Activated naive CD8-positive, alpha-beta T cell treated with anti-CD3 and anti-CD28 coated beads for 36 hours (primary cell): ENCODE results near the gene GRB14. TPM values are rescaled to one million over a fixed set of nuclear protein-coding genes. Genes with fewer than 3 reads are reported as not detected.
"Not testable (repeated sequence)": the region's sequence is repeated elsewhere in the genome, so short reads cannot be mapped to it uniquely, and the experiment has no call there.

Experiments used
- DNase-seq: peaks from one replicate; pipeline ENCODE4 v3.0.0; 2021
- H3K27ac Mint-ChIP-seq: one replicate; pipeline ENCODE4 v1.8.0; 2022; ENCODE audit warnings: mild to moderate bottlenecking, moderate library complexity, mixed read lengths
- H3K27me3 Mint-ChIP-seq: one replicate; pipeline ENCODE4 v1.8.0; 2022; ENCODE audit warnings: mild to moderate bottlenecking, mixed read lengths
- H3K36me3 Mint-ChIP-seq: one replicate; pipeline ENCODE4 v1.8.0; 2021; ENCODE audit warnings: mild to moderate bottlenecking, mixed read lengths
- H3K4me1 Mint-ChIP-seq: one replicate; pipeline ENCODE4 v1.8.0; 2021; ENCODE audit warnings: mixed read lengths
- H3K4me3 Mint-ChIP-seq: one replicate; pipeline ENCODE4 v1.8.0; 2022; ENCODE audit warnings: mild to moderate bottlenecking, moderate library complexity, mixed read lengths
- H3K9me3 Mint-ChIP-seq: one replicate; pipeline ENCODE4 v1.8.0; 2022; ENCODE audit warnings: mixed read lengths
- total RNA-seq, 2 experiments: library from RNA; stranded (reverse); gene quantifications; one replicate each; pipeline ENCODE4 v1.2.3, GENCODE V29; 2021

Gene GRB14
- total RNA-seq, 2 experiments from 2014 or later, result not detected

- H3K9me3 Mint-ChIP-seq, result peaks cover 3% of the 10 kb centered on the region
- no peak overlapping the region for H3K27ac Mint-ChIP-seq
- no peaks in the 10 kb centered on the region for H3K4me1 Mint-ChIP-seq
- no peaks in the 10 kb centered on the region for H3K27me3 Mint-ChIP-seq
- no peak for DNase-seq
- H3K36me3 Mint-ChIP-seq, result no peaks in the 10 kb centered on the region
- H3K4me3 Mint-ChIP-seq, result no peak overlapping the region
These were observed 112.0 kb downstream of the GRB14 start for GRCh38 chr2:164509137-164509877.

GRCh38 chr2:164504253-164504652 is 117.0 kb downstream of the GRB14 start:
- H3K27ac Mint-ChIP-seq, result no peak overlapping the region
- H3K27me3 Mint-ChIP-seq, result no peaks in the 10 kb centered on the region
- H3K9me3 Mint-ChIP-seq, result peaks cover 1% of the 10 kb centered on the region
- no peaks in the 10 kb centered on the region for H3K36me3 Mint-ChIP-seq
- H3K4me1 Mint-ChIP-seq, result no peaks in the 10 kb centered on the region
- no peak overlapping the region for H3K4me3 Mint-ChIP-seq
- no peak for DNase-seq

DNA sequence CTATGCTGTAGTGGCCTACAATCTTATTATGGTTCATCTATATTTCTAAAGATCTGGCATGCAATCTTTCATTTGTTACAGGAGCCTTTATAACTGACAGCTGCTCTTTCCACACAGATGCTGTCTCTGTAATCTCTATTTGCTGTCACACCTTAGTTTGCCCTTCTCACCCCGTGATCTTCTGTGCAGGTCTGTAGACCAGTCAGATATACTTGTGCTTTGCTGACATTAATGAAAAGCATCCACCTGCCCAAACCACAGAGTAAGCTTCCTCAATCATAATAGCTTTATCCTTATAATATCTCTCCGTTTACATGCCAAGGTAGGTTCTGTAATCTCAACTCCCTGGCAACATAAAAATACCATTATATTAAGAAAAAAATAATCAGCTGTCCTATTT is 122.4 kb downstream of the GRB14 start:
- Mint-ChIP-seq H3K27me3 (no peaks in the 10 kb centered on the region), H3K36me3 (no peaks in the 10 kb centered on the region), H3K27ac (no peak overlapping the region), H3K4me1 (no peaks in the 10 kb centered on the region), H3K4me3 (no peak overlapping the region), H3K9me3 (no peaks in the 10 kb centered on the region)
- DNase-seq, result no peak

DNA sequence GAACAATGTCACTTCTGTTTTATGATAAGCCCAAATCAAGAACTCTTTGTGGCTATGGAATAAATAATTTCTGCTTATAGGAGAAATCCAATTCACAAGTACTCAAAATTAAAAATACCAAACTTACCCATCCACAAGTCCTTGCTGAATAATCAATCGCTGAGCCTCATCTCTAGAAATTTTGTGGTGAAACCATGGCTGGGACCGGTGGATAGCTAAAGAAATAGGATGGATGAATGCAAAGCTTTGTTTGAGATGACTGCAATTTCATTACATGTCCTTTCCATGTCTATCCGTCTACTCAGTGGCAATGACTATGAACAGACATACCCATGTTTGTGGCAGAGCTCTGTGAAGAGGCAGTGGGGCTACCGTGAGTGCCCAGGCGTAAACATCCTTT is 124.4 kb downstream of the GRB14 start:
- H3K4me1 Mint-ChIP-seq, result no peaks in the 10 kb centered on the region
- H3K9me3 Mint-ChIP-seq, result no peaks in the 10 kb centered on the region
- no peaks in the 10 kb centered on the region for H3K36me3 Mint-ChIP-seq
- H3K27ac Mint-ChIP-seq, result no peak overlapping the region
- no peak overlapping the region for H3K4me3 Mint-ChIP-seq
- H3K27me3 Mint-ChIP-seq, result no peaks in the 10 kb centered on the region
- DNase-seq, result no peak

DNA sequence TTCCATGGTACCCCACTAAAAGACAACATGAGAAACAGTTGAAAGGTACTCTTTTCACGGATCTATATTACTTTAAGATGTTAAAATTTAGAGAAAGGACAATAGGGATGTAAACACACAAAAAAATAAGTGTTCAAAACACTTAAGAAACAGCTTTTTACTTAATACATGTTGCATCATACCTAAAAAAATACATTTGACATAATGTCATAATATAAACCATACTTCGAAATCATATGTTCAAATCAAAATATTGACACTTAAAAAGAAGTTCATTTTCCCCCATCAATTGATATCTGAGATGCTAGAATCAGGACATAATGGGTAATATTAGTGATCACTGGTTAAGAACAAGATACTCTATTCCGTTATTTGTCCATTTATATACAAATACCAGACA is 124.9 kb downstream of the GRB14 start:
- no peaks in the 10 kb centered on the region for H3K4me1 Mint-ChIP-seq
- H3K36me3 Mint-ChIP-seq, result no peaks in the 10 kb centered on the region
- H3K4me3 Mint-ChIP-seq, result no peak overlapping the region
- DNase-seq, result no peak
- H3K9me3 Mint-ChIP-seq, result no peaks in the 10 kb centered on the region
- H3K27me3 Mint-ChIP-seq, result no peaks in the 10 kb centered on the region
- no peak overlapping the region for H3K27ac Mint-ChIP-seq

DNA sequence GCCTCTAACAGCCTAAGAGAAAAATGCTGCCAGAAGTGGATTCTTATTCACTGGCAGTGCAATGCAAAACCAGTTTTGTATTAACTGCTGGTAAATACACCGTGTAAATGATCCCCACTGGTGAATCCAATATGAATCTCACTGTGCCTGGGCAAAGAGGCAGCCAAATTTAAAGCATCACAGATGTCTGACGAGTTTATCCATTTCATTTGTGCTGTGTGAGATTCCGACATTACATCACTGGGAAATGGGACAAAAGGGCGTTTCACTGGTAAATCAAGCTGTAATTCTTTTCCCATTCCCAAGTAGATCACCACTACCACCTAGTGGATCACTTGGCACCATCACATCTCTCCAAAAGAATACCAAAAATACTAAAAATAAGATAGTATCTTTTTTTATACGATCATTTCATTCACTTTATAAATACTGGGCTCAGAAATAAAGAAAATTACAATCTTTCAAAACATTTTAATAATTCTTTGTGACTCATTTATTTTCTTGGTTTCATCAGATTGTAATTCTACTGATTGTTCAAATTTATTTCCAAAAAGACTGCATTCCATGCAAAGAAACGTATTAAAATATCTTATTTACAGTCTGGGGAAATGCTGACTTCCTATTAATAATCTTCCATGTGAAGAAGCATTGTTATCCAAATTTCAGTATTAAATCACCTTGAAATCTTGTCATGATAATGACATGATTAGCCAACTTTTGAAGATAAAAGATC is 125.6 kb downstream of the GRB14 start:
- Mint-ChIP-seq H3K27ac (no peak overlapping the region), H3K36me3 (no peaks in the 10 kb centered on the region), H3K27me3 (no peaks in the 10 kb centered on the region), H3K4me1 (no peaks in the 10 kb centered on the region), H3K9me3 (no peaks in the 10 kb centered on the region), H3K4me3 (no peak overlapping the region)
- no peak for DNase-seq

DNA sequence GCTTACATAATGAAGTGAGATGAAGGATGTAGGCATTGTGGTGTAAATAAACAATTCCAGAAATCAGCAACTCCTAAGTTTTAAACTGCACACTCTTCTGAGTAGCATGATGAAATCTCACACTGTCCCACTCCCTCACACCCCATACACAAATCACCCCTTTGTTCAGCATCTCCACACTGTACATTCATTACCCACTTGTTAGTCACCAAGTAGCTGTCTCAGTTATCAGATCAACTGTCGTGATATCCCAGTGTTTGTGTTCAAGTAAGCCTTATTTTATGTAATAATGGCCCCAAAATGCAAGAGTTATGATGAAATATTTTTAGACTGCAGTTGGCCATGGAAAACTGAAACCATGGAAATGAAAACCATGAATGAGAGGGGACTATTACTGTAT is 135.7 kb downstream of the GRB14 start:
- Mint-ChIP-seq H3K27me3 (peaks cover 4% of the 10 kb centered on the region), H3K4me3 (no peak overlapping the region), H3K4me1 (no peaks in the 10 kb centered on the region), H3K9me3 (no peaks in the 10 kb centered on the region), H3K36me3 (no peaks in the 10 kb centered on the region), H3K27ac (no peak overlapping the region)
- no peak for DNase-seq

GRCh38 chr2:164479460-164479859 is 141.8 kb downstream of the GRB14 start:
- no peaks in the 10 kb centered on the region for H3K36me3 Mint-ChIP-seq
- H3K9me3 Mint-ChIP-seq, result no peaks in the 10 kb centered on the region
- H3K27ac Mint-ChIP-seq, result no peak overlapping the region
- no peak for DNase-seq
- no peak overlapping the region for H3K4me3 Mint-ChIP-seq
- H3K27me3 Mint-ChIP-seq, result peaks cover 8% of the 10 kb centered on the region
- H3K4me1 Mint-ChIP-seq, result no peaks in the 10 kb centered on the region

GRCh38 chr2:164478205-164478604 is 143.1 kb downstream of the GRB14 start:
- Mint-ChIP-seq H3K36me3 (no peaks in the 10 kb centered on the region), H3K27ac (no peak overlapping the region), H3K4me1 (no peaks in the 10 kb centered on the region), H3K27me3 (peaks cover 8% of the 10 kb centered on the region), H3K9me3 (no peaks in the 10 kb centered on the region), H3K4me3 (no peak overlapping the region)
- DNase-seq, result no peak

DNA sequence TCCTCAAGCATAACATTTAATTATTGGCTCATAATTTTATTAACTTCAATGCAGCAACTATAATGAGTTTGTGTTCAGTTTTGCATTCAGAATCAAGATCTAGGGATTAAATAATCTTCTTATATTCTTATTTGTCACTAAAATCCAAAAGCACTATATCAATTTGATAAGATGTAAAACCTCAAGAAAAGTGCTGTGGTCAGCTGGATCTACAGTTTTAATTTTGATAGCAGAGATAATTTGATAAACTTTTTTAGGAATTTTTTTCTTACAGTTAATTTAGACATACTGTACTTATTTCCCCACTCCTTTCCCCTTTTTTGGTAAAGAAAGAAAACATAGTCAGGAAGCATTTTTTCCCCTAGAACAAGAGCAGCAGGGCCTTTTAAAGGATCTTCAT is 146.4 kb downstream of the GRB14 start:
- peaks cover 4% of the 10 kb centered on the region for H3K27me3 Mint-ChIP-seq

DNA sequence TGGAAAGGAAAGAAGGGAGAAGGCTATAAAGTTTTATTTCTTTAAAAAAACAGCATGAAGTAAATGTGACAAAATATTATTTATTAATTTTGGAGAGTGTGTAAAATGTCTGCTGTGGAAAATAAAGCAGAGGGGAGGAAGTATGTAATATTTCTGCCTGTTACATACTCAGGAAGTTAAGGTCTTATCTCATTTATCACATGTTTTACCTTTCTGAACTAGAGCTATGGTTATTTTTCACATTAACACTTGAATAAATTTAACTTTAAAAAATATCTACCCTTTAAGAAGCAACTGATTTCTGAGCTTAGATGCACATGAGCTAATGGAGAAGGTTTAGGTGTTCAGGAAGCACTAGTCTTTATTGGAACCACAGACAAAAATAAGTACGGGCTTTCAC is 148.3 kb downstream of the GRB14 start:
- H3K4me3 Mint-ChIP-seq, result no peak overlapping the region
- peaks cover 4% of the 10 kb centered on the region for H3K27me3 Mint-ChIP-seq
- no peaks in the 10 kb centered on the region for H3K36me3 Mint-ChIP-seq
- DNase-seq, result no peak
- no peak overlapping the region for H3K27ac Mint-ChIP-seq
- H3K4me1 Mint-ChIP-seq, result no peaks in the 10 kb centered on the region
- no peaks in the 10 kb centered on the region for H3K9me3 Mint-ChIP-seq

More for the DNA sequence above, 146.4 kb downstream of the GRB14 start:
- no peaks in the 10 kb centered on the region for H3K4me1 Mint-ChIP-seq
- no peaks in the 10 kb centered on the region for H3K9me3 Mint-ChIP-seq
- DNase-seq, result no peak
- no peak overlapping the region for H3K27ac Mint-ChIP-seq
- H3K36me3 Mint-ChIP-seq, result no peaks in the 10 kb centered on the region
- no peak overlapping the region for H3K4me3 Mint-ChIP-seq

DNA sequence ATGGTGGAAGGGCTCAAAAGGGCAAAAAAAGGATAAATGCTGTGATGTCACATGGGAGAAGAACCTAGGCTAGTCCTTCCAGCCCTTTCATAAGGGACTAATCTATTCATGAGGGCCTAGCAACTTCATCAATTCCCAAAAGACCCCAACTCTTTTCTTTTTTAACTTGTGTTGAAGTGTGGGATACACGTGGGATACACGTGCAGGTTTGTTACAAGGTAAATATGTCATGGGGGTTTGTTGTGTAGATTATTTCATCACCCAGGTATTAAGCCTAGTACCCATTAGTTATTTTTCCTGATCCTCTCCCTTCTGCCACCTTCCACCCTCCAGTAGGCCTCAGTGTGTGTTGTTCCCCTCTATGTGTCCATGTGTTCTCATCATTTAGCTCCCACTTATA is 156.2 kb downstream of the GRB14 start:
- not testable (repeated sequence) for H3K36me3 Mint-ChIP-seq, DNase-seq, H3K27me3 Mint-ChIP-seq, H3K27ac Mint-ChIP-seq, H3K9me3 Mint-ChIP-seq, H3K4me3 Mint-ChIP-seq, H3K4me1 Mint-ChIP-seq

DNA sequence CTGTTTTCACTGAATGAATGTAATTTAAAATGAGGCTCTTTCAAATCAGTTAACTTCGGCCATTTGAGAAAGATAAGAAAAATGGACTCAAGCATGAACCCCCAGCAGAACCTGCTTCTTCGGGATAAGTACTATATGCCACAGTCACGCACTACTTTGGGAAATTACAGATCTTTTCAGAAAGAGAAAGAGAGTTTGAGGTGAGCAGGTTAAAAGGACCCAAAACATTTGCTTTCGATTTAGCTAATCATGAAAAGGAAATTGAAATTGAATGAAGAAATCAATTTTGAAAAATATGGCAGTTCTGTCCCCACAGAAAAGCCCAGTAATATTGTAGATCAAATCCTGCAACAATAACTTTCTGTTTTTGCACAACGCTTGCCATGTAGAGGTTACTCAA is 156.9 kb downstream of the GRB14 start:
- Mint-ChIP-seq H3K36me3 (no peaks in the 10 kb centered on the region), H3K27ac (no peak overlapping the region), H3K4me1 (no peaks in the 10 kb centered on the region), H3K27me3 (no peaks in the 10 kb centered on the region), H3K4me3 (no peak overlapping the region), H3K9me3 (no peaks in the 10 kb centered on the region)
- no peak for DNase-seq

DNA sequence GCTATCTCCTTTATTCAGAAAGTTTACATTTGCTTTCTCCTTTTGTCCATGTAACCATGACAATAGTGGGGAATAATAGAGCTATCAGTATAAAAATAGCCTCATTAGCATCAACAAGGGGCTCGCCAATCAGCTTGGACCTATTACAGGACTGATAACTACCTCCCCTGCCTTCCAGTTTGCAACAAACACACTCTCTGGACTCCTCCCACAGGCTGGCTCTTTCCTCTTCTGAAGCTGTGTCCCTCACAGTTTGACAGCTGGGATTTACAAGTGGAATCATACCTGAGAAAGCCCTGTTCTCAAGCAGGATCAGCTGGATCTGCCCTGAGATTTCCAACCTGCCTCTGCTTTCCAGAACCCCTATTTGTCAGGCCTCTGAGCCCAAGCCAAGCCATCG is 162.5 kb downstream of the GRB14 start:
- no peaks in the 10 kb centered on the region for H3K4me1 Mint-ChIP-seq
- no peak for DNase-seq
- H3K9me3 Mint-ChIP-seq, result no peaks in the 10 kb centered on the region
- H3K27me3 Mint-ChIP-seq, result no peaks in the 10 kb centered on the region
- H3K4me3 Mint-ChIP-seq, result no peak overlapping the region
- H3K27ac Mint-ChIP-seq, result no peak overlapping the region
- no peaks in the 10 kb centered on the region for H3K36me3 Mint-ChIP-seq

- DNase-seq, result no peak
- Mint-ChIP-seq H3K27ac (no peak overlapping the region), H3K36me3 (no peaks in the 10 kb centered on the region), H3K9me3 (no peaks in the 10 kb centered on the region), H3K4me1 (no peaks in the 10 kb centered on the region), H3K4me3 (no peak overlapping the region), H3K27me3 (no peaks in the 10 kb centered on the region)
These were observed 164.0 kb downstream of the GRB14 start for GRCh38 chr2:164457271-164457670.

DNA sequence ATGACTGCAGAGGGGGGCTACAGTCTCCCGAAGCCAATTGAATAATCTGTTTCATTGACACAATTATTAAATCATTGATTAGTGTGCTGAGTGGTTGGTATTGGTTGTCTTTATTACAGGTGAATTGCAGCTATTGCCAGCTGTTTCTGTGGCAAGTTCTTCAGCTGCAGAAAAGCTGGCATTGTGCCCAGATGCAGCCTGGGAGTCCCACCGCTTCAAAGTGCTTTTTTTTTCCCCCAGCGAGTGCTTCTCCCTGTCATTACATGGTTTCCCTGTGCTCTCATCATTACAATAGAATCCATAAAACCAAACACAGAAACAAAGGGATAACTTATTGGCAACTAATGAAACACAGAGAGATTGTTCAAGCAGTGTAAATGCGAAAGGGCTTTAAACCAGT is 164.7 kb downstream of the GRB14 start:
- Mint-ChIP-seq H3K27ac (no peak overlapping the region), H3K27me3 (no peaks in the 10 kb centered on the region), H3K36me3 (no peaks in the 10 kb centered on the region), H3K4me1 (no peaks in the 10 kb centered on the region), H3K9me3 (no peaks in the 10 kb centered on the region), H3K4me3 (no peak overlapping the region)
- DNase-seq, result no peak
